Liver (tissue), 2 donors: Measurements from ENCODE around the gene EML1.

Experiments
- TF ChIP-seq, protein P1 (sequence below): IDR thresholded peaks from 2 replicates; pipeline ENCODE4 v1.6.1; 2016; ENCODE audit warnings: antibody characterized with exemption
- TF ChIP-seq, protein P2 (sequence below): fragments of 150-350 bp; IDR thresholded peaks from 2 replicates; pipeline ENCODE4 v1.5.1; 2017; ENCODE audit warnings: improper control_type of control experiment, low read depth, low read length; ENCODE audit not compliant: missing input control
- TF ChIP-seq, protein P3 (sequence below): IDR thresholded peaks from 2 replicates; pipeline ENCODE4 v1.6.1; 2016; ENCODE audit warnings: antibody characterized with exemption
- donor health status: healthy.

DNA sequence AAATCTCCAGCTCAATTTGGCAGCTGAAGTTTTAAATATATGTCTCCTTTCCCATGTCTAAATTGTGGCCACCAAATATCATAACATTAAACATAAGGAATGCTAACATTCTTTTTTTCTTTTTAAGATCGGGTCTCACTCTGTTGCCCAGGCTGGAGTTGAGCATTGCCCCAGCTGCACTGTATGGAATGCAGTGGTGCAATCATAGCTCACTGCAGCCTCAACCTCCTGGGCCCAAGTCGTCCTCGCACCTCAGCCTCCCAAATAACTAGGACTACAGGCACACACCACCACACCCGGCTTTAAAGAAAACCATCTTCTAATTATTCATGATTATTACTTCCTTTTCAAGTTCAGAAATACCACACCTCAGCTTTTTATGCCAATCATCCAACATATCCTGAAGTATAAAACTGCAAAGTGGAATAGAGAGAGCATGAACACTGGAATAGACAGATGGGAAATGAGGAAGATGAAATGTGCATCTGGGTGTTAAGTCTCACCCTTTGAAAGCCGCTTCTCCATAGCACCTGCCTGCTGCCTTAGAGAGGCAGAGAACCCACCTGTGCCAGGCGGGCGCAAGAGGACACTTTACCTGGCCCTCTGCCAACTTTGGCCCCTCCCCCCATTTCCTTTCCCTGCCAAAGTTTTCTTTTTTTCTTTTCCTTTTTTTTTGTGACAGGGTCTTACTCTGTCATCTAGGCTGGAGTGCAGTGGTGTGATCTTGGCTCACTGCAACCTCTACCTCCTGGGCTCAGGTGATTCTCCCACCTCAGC is 2.8 kb upstream of the EML1 start:
- TF ChIP-seq, protein P1, sequence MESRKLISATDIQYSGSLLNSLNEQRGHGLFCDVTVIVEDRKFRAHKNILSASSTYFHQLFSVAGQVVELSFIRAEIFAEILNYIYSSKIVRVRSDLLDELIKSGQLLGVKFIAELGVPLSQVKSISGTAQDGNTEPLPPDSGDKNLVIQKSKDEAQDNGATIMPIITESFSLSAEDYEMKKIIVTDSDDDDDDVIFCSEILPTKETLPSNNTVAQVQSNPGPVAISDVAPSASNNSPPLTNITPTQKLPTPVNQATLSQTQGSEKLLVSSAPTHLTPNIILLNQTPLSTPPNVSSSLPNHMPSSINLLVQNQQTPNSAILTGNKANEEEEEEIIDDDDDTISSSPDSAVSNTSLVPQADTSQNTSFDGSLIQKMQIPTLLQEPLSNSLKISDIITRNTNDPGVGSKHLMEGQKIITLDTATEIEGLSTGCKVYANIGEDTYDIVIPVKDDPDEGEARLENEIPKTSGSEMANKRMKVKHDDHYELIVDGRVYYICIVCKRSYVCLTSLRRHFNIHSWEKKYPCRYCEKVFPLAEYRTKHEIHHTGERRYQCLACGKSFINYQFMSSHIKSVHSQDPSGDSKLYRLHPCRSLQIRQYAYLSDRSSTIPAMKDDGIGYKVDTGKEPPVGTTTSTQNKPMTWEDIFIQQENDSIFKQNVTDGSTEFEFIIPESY: no peak
- TF ChIP-seq, protein P2, sequence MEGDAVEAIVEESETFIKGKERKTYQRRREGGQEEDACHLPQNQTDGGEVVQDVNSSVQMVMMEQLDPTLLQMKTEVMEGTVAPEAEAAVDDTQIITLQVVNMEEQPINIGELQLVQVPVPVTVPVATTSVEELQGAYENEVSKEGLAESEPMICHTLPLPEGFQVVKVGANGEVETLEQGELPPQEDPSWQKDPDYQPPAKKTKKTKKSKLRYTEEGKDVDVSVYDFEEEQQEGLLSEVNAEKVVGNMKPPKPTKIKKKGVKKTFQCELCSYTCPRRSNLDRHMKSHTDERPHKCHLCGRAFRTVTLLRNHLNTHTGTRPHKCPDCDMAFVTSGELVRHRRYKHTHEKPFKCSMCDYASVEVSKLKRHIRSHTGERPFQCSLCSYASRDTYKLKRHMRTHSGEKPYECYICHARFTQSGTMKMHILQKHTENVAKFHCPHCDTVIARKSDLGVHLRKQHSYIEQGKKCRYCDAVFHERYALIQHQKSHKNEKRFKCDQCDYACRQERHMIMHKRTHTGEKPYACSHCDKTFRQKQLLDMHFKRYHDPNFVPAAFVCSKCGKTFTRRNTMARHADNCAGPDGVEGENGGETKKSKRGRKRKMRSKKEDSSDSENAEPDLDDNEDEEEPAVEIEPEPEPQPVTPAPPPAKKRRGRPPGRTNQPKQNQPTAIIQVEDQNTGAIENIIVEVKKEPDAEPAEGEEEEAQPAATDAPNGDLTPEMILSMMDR: no peak
- TF ChIP-seq, protein P3, sequence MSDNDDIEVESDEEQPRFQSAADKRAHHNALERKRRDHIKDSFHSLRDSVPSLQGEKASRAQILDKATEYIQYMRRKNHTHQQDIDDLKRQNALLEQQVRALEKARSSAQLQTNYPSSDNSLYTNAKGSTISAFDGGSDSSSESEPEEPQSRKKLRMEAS: no peak
